COLO829 (cell line): ENCODE data around the gene PWP2.
A peak's percentile ranks its signal among the peaks of the same experiment; 100 is the strongest.
"Not testable (repeated sequence)": the region's sequence is repeated elsewhere in the genome, so short reads cannot be mapped to it uniquely, and the experiment has no call there.

Experiments used
- DNase-seq: peaks from one replicate; pipeline ENCODE4 v3.0.0; 2012; ENCODE audit warnings: low spot score

Gene PWP2

DNA sequence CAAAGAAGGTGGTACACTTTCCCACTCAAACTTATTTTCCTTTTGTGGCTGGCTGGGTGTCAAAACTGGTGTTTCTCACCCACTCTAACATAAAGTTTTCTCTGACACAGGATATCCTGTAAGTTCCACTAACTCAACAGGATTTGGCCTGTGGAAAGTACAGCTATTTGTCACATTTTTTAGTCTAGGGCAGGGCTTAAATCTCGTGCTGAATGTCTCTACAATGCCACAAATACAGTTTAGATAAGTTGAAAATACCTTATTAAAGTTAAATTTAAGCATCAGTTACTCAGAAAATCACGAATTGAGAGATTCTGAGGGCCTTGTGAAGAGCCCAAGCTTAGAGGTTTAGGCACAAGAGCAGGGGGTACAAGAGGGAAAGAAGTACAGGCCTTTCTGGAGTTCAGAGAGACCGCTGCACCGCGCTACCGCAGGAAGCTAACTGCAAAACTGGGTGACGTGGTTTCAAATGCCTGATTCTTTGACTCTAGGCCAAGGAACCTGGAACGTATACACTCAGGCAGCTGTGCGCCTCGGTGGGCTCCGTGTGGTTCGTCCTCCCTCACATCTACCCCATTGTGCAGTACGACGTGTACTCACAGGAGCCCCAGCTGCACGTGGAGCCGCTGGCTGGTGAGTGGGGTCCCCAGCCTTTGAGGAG is 23.4 kb upstream of the PWP2 start:
- no peak for DNase-seq

DNA sequence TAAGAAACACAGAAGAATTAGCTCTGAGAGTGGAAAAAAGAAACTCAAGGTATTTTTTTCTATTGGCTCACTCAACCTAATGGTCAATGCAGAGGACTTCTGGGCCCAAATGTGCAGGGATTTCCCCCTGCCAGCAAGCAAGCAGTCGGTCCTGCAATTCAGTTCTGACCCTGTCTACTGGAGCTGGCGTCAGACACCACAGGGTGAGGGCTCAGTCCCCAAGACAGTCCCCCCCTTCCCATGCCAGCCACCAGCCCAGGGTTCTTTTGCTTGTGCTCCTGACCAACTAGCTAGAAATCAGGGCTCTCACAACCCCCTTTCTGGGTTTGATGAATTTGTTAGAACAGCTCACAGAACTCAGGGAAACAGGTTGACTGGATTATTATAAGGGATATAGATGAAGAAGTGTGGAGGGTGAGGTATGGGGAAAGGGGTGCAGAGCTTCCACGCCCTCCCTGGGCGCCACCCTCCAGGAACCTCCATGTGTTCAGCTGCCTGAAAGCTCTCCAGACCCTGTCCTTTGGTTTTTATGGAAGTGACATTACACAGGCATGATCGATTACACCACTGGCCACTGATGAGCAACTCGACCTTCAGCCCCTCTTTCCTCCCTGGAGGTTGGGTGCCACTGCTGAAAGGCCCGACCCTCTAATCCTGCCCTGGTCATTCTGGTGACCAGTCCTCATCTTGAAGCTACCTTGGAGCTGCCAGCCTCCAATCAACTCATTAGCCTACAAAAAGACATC is 22.5 kb upstream of the PWP2 start:
- no peak for DNase-seq

DNA sequence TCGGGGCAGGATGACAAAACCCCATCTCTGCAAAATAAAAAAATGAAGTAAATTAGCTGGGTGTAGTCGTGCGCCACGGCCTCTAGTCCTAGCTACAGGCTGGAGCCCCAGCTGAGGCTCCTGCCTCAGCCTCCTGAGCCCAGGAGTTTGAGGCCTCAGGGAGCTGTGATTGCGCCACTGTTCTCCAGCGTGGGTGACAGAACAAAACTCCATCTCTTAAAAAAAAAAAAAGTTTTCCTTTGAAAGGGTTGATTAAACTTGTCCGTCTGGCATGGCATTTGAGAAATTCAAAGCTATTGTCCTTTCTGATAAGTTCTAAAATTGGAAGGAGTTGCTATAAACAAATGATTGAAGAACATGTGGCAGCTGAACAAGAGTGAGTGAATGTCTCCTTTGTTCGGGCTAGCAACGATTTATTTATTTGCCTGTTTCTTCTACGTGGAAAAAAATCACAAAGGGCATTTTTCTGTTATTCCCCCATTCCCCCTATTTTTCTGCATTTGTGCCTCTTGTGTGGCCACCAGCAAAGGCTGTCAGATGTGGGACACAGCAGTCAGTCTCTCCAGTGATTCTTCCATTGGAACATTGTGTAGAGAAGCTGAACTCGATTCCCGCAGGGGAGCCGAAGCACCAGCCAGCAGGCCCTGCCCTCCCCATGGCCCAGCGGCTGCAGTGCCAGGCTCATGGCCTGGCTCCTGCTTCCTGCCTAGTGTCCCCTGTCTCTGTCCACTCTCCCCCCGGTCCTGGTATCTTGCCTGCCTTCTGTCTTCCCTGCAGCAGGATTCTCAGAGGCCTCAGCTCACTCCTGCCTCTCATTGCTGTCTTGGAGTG is 21.5 kb upstream of the PWP2 start:
- peak; percentile 85 for DNase-seq

DNA sequence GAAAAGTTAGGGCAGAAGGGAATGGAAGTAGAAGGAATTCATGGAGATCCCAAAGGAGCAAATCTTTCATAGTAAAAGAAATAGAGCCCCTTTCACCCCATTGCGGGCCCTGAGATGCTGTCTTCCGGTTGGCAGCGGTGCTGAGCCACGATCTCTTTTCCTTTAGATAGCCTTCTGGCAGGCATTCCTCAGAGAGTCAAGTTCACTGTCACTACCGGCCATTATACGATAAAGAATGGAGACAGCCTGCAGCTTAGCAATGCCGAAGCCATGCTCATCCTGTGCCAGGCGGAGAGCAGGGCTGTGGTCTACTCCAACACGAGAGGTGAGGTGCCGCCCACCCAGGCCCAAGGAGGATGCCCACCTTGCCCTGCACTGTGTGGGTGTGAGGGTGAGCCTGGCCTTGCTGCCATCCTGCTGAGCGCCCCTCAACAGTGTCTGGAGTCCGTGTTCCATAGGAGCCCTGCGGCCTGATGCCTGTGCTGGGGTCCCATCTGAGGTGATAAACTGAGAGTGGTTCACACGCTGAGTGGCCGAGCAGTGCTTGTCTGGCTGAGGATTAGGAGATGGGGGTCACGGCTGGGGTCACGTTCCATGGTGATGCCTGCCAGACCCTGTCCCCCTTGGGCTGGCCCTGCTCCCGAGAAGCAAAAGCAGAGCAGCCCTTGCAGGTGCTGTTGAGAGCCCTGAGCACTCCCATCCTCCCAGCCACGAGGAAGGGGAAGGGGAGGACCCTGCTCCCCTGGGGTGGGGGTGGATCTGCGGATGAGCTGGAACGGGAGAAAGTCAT is 20.4 kb upstream of the PWP2 start:
- no peak for DNase-seq

DNA sequence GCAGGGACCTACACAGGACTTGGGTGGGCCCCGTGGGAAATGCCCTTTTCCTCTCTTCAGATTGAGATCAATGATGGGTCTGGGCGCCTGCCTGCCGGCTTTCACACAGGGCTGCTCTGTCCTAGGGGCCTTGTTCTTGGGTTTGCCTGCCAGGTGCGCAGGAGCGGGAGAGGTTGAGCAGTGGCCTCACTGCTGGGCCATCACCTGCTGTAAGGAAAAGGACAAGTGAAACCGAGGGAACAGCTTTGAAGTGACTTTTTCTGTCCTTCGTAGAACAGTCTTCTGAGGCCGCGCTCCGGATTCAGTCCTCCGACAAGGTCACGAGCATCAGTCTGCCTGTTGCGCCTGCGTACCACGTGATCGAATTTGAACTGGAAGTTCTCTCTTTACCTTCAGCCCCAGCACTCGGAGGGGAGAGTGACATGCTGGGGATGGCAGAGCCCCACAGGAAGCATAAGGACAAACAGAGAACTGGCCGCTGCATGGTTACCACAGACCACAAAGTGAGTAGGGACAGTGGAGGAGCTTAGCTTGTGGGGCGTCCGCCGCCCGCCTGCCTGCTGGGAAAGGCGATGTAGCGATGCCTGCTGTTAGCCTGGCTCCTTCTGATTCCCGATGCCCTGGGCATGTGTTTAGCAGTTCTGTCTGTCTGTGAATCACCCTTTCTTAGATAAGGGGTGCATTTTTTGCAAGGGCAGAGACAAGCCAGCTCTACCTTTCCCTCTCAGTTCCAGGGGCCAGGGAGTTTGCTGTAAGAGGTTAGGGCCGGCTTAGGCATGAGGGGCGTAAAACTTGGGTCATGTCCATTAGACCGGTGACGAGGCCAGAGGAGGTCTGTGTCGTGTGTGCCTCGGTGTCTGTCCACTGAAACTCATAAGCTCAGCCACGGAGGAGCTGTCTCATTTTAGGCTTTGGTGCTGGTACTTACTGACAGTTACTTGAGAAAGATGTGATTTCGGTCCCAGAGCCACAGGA is 19.5 kb upstream of the PWP2 start:
- no peak for DNase-seq

DNA sequence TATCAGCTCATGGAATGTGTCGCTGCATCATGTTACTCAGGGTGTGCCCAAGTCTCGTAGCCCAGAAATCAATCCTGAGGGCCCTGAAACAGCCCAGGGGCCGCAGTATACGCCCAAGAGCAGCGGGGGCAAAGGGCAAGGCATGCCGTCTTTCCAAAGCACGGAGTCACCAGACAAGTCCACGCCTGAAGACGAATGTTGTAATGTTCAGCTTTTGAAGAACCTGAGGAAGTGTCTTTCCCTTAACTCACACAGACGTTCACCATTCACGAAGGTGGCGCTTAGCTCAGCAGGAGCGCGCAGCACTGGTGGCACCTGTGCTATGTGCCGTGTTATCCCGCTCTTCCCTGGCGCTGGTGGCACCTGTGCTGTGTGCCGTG is 18.8 kb upstream of the PWP2 start:
- no peak for DNase-seq

DNA sequence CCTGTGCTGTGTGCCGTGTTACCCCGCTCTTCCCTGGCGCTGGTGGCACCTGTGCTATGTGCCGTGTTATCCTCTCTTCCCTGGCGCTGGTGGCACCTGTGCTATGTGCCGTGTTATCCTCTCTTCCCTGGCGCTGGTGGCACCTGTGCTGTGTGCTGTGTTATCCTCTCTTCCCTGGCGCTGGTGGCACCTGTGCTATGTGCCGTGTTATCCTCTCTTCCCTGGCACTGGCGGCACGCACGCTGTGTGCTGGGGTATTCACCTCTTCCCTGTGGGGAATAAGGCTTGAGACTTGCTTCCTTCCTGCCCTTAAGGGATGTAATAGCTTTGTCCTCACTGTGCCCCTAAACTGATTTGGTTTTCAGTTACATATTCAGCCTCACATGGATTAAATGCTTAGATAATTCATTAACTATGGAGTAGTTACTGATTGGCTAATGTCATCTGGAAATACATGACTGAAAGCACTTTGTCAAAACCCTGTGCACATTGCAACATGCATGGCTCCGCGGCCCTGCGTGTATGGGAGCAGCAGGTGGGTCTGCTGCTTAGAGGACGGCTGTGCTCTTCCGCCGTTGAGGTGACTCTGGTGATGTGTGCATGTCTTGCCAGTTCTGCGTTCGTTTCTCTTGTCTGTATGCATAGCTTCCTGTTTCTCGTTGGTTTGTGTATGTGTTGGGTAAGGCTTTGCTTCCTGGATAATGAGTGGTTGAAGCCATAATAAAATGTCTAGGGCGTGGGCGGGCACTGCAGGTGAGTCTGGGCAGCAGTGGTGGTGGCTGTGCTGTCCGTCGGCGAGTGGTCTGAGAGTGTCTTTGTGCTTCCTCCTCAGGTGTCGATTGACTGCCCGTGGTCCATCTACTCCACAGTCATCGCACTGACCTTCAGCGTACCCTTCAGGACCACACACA is 17.9 kb upstream of the PWP2 start:
- no peak for DNase-seq

DNA sequence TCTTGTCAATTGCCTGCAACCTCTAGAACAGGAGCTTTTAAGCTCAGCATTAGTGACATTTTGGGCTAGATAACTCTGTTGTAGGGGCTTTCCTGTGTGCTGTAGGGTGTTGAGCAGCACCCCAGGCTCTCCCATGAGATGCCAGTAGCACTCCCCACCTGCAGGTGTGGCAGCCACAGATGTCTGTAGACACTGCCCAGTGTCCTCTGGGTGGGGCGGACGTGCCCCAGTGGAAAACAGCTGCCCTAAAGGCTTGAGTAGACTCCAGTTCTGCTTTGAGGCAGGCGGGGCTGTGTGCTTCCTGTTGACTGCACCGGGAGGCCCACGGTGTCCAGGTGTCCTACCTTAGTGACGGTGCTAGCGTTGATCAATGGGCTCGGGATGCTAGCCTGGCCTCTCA is 16.9 kb upstream of the PWP2 start:
- DNase-seq: no peak

DNA sequence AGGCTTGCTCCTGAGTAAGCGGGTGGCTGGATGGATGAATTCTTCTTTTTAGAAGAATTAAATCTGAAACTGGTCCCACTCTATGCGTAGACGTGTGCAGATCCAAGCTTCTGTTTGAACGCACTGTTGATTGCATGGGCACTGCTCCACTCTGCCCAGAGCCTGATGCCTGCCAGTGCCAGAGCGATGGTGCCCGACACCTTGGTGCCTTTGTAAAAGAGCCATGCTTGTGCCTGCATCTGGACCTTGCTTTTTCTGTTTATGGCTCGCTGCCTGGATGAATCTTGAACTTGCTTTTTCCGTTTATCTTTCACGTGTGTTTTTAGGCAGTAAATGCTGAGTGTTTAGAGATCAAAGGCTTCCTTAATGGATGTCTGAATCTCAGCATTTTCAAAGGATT is 15.0 kb upstream of the PWP2 start:
- DNase-seq: no peak

DNA sequence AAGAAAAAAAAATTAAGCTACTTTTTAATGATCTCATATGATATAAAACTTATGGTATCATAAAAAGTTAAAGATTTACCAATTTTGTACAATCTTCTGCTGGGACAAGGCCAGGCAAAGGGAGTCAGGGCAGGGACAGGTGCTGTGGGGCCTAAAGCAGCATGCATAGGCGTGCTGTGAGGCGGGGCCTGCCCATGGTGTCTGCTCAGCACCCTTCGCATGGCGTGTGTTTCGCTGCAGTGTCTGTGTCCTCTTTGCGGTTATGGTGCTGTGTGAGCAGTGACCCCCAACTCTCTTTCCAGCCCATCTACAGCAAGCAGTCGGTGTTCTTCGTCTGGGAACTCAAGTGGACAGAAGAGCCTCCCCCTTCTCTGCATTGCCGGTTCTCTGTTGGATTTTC is 13.4 kb upstream of the PWP2 start:
- no peak for DNase-seq

DNA sequence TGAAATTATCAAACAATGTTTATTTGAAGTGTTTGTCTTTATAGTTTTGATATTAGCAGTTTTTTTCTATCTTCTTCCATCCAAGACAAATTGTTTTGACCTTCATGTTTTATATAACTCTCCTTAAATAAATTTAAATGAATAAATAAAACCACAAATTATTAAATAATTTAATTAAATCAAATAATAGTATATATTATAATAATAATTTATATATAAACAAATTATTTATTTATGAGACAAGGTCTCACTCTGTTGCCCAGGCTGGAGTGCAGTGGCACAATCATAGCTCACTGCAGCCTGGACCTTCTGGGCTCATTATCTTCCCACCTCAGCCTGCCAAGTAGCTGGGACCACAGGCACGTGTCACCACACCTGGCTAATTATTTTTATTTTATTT is 12.4 kb upstream of the PWP2 start:
- DNase-seq: no peak

DNA sequence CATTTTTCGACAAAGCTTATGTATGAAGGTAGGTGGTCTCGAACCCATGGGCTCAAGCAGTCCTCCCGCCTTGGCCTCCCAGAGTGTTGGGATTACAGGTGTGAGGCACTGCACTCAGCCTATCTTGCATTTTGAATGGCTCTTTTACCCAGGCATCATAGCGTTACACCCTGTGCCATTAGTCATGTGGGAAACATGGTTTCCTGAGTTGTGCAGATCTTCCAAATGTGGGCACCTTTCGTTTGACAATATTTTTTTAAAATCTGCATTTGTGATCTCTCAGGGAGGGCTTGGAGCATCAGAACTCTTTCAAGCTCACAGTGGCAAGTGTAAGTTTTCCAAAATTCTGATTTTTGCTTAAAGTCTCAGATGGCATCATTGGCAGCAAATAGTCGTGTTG is 8.7 kb upstream of the PWP2 start:
- not testable (repeated sequence) for DNase-seq

DNA sequence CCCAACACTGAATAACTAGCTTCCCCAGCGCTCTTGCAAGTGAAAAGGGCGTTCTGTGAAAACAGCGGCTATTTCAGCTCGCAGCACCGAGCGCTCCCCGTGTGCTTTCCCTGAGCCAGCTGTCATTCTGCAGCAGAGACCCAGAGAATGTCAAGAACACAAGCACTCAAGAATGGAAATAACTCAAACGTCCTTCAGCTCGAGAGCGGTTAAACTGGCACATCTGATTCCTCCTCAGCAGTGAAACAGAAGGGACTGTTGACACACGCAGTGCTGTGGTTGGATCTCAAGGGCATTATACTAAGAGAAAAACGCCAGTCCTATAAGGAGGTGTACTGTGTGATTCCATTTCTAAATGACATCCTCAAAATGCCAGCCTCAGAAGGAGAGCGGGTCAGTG is 8.2 kb upstream of the PWP2 start:
- not testable (repeated sequence) for DNase-seq

DNA sequence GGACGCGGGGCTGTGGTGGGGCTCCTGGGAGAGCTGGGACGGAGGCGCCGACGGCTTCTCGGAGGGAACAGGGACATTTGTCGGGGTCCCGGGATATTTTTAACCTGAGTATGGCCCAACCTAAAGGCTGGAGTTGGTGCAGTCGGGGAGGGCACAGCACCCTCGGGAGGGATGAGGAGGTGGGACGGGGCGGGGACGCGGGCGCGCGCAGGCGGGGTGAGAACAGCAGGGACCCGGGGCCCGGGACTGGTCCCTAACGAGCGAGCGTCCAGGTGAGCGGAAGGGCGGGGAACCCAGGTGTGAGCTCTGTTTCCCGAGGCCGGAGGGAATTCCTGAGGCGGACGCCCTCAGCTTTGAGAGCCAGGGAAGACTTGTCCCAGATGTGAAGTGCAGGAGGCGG is 390 bp downstream of the PWP2 start:
- DNase-seq: not testable (repeated sequence)

DNA sequence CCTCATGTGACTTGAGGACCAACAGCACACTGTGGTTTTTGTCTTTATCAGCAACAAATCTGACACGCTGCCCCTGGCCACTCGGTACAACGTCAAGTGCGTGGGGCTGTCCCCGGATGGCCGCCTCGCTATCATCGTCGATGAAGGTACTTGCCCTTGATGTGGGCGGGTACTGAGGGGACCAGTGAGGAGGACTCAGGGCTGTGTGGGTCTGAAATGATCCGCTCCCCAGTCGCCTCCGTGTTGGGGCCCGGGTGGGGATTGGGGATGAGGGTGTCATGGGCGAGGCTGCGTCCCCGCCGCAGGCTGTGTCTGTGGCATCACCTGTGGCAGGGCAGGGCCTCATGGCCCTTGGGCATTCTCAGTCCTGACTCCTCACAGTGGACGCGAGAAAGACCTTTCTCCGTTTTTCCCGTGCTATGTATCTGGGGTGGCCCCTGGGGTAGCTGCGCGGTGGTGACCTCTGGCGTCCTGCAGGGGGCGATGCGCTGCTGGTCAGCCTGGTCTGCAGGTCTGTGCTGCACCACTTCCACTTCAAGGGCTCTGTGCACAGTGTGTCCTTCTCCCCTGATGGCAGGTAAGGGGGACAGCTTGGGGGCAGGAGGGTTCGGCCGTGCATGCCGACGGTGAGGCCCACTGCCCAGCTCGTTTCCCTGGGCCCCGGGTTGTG is 6.6 kb downstream of the PWP2 start:
- not testable (repeated sequence) for DNase-seq

DNA sequence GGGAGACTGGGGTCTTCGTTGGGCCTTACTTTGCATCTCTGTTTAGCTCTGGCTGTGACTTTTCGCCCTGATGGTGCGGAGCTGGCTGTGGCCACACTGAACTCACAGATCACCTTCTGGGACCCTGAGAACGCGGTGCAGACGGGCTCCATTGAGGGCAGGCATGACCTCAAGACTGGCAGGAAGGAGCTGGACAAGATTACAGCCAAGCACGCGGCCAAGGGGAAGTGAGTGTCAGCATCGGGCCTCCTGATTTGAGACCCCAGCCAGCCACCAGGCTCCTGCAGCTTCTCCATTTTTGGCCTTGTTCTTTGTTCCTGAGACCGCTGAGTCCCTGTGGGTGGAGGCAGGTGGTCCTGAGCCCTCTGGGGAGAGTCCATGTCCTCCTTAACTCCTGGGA is 14.9 kb downstream of the PWP2 start:
- not testable (repeated sequence) for DNase-seq

DNA sequence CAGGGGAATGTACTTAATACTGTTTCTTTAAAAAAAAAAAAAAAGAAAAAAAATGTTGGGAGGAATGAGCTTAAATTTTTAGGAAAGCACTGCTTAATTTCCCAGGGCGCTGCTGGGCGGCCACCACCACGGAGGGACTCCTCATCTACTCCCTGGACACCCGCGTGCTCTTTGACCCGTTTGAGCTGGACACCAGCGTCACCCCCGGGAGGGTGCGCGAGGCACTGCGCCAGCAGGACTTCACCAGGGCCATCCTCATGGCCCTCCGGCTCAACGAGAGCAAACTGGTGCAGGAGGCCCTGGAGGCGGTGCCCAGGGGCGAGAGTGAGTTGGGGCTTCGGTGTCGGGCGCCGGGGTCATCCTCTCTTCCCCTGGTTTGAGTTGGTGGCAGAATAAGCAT is 20.6 kb downstream of the PWP2 start:
- DNase-seq: not testable (repeated sequence)

DNA sequence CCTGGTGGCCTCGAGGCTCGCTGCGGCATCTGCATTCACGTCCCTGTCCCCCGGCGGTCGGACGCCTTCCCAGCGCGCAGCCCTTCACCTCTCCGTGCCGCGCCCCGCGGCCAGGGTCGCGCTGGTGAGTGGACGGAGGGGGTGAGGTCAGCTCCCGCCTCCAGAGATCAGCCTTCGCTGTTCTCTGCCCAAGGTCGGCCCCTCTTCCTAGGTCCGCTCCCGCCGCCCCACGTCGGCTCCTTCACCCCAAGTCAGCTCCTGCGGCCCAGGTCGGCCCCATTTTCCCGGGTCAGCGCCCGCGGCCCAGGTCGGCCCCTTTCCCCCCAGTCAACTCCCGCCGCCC is 26.5 kb downstream of the PWP2 start:
- not testable (repeated sequence) for DNase-seq

DNA sequence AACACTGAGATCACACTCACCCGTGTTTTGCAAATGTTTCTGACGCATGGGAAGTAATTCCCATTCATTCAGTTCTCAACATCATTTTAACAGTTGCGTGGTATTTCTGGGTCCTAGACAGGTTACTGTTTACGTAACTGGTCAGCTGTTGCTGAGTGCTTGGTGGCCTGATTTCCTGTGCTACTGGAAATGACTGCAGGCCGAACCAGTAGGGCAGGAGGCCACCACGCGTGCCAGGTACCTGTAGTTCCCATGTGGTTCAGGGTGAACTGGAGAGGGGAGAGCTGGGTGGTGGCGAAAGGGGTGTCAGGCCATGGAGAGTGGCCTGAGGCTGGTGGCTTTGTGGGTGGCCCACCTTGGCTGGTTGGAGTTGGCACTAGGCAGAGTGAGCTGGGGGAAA is 27.5 kb downstream of the PWP2 start:
- not testable (repeated sequence) for DNase-seq
